H9 (cell line): ENCODE results near the gene SCNM1. TPM values are rescaled to one million over a fixed set of nuclear protein-coding genes. Genes with fewer than 3 reads are reported as not detected.

Source experiments
- DNase-seq: peaks from one replicate; pipeline ENCODE4 v3.0.0-alpha.2; 2017
- H2AFZ ChIP-seq: one replicate; pipeline ENCODE4 v1.6.1; 2013; ENCODE audit warnings: mild to moderate bottlenecking, low read length, control low read depth, moderate library complexity
- H2AK5ac ChIP-seq: 2 replicates; pipeline ENCODE4 v1.6.1; 2013; ENCODE audit warnings: low read length, control low read depth, mixed read lengths; ENCODE audit not compliant: insufficient read length
- H2BK120ac ChIP-seq: one replicate; pipeline ENCODE4 v1.6.1; 2013; ENCODE audit warnings: low read depth, mild to moderate bottlenecking, low read length, control low read depth, inconsistent platforms; ENCODE audit not compliant: poor library complexity, severe bottlenecking
- H2BK12ac ChIP-seq: 2 replicates; pipeline ENCODE4 v1.6.1; 2013; ENCODE audit warnings: low read length, control low read depth, mixed read lengths, low read depth; ENCODE audit not compliant: insufficient read length
- H2BK15ac ChIP-seq: 2 replicates; pipeline ENCODE4 v1.6.1; 2013; ENCODE audit warnings: low read depth, low read length, control low read depth
- H2BK20ac ChIP-seq: one replicate; pipeline ENCODE4 v1.6.1; 2013; ENCODE audit warnings: low read depth, mild to moderate bottlenecking, low read length, control low read depth, inconsistent platforms; ENCODE audit not compliant: poor library complexity, severe bottlenecking
- H2BK5ac ChIP-seq: 2 replicates; pipeline ENCODE4 v1.6.1; 2013; ENCODE audit warnings: low read length, control low read depth, mixed read lengths; ENCODE audit not compliant: insufficient read length
- H3K14ac ChIP-seq: 2 replicates; pipeline ENCODE4 v1.6.1; 2013; ENCODE audit warnings: low read length, control low read depth; ENCODE audit not compliant: insufficient read depth
- H3K18ac ChIP-seq: 2 replicates; pipeline ENCODE4 v1.6.1; 2013; ENCODE audit warnings: low read depth, mild to moderate bottlenecking, mixed read lengths, low read length, control low read depth; ENCODE audit not compliant: insufficient read length
- H3K23ac ChIP-seq: 2 replicates; pipeline ENCODE4 v1.6.1; 2013; ENCODE audit warnings: low read length, control low read depth, mixed read lengths, low read depth; ENCODE audit not compliant: insufficient read length
- H3K23me2 ChIP-seq: 2 replicates; pipeline ENCODE4 v1.6.1; 2013; ENCODE audit warnings: low read depth, mild to moderate bottlenecking, mixed read lengths, low read length, control low read depth; ENCODE audit not compliant: insufficient read length, poor library complexity, severe bottlenecking
- H3K27ac ChIP-seq: 2 replicates; pipeline ENCODE4 v1.5.1; 2013; ENCODE audit warnings: low read length, control low read depth, mixed read lengths, low read depth; ENCODE audit not compliant: insufficient read length
- H3K27me3 ChIP-seq: 2 replicates; pipeline ENCODE4 v1.6.1; 2013; ENCODE audit warnings: low read length, control low read depth, inconsistent platforms; ENCODE audit not compliant: insufficient read depth
- H3K4ac ChIP-seq: 2 replicates; pipeline ENCODE4 v1.6.1; 2013; ENCODE audit warnings: low read depth, mild to moderate bottlenecking, control low read depth, inconsistent platforms, low read length, moderate library complexity
- H3K4me1 ChIP-seq: 2 replicates; pipeline ENCODE4 v1.6.1; 2013; ENCODE audit warnings: low read length, control low read depth, inconsistent platforms; ENCODE audit not compliant: insufficient read depth
- H3K4me2 ChIP-seq: 2 replicates; pipeline ENCODE4 v1.6.1; 2013; ENCODE audit warnings: low read length, control low read depth, mixed read lengths; ENCODE audit not compliant: insufficient read length, insufficient read depth
- H3K56ac ChIP-seq: 2 replicates; pipeline ENCODE4 v1.6.1; 2013; ENCODE audit warnings: low read depth, mild to moderate bottlenecking, mixed read lengths, low read length, control low read depth; ENCODE audit not compliant: insufficient read length
- H3K79me1 ChIP-seq: 2 replicates; pipeline ENCODE4 v1.6.1; 2013; ENCODE audit warnings: low read depth, mild to moderate bottlenecking, moderate library complexity, low read length, control low read depth, inconsistent platforms; ENCODE audit not compliant: insufficient read depth, poor library complexity, severe bottlenecking
- H3K79me2 ChIP-seq: 2 replicates; pipeline ENCODE4 v1.6.1; 2013; ENCODE audit warnings: low read length, control low read depth, inconsistent platforms; ENCODE audit not compliant: insufficient read depth
- H3K9ac ChIP-seq: 2 replicates; pipeline ENCODE4 v1.6.1; 2013; ENCODE audit warnings: low read length, control low read depth, mixed read lengths; ENCODE audit not compliant: insufficient read length; ENCODE audit errors: extremely low read depth
- H3K9me3 ChIP-seq: one replicate; pipeline ENCODE4 v1.6.1; 2013; ENCODE audit warnings: low read depth, low read length, inconsistent platforms; ENCODE audit not compliant: control insufficient read depth
- H3T11ph ChIP-seq: one replicate; pipeline ENCODE4 v1.6.1; 2013; ENCODE audit warnings: mild to moderate bottlenecking, low read length, control low read depth, inconsistent platforms
- H4K20me1 ChIP-seq: one replicate; pipeline ENCODE4 v1.6.1; 2013; ENCODE audit not compliant: control insufficient read depth, insufficient read length, insufficient read depth
- H4K5ac ChIP-seq: 2 replicates; pipeline ENCODE4 v1.6.1; 2013; ENCODE audit warnings: low read depth, mild to moderate bottlenecking, mixed read lengths, low read length, control low read depth; ENCODE audit not compliant: insufficient read length
- H4K8ac ChIP-seq: replicated peaks from 2 replicates; pipeline ENCODE4 v1.6.1; 2013; ENCODE audit warnings: low read length, control low read depth, mixed read lengths, low read depth; ENCODE audit not compliant: insufficient read length
- H4K91ac ChIP-seq: 2 replicates; pipeline ENCODE4 v1.6.1; 2013; ENCODE audit warnings: low read depth, mild to moderate bottlenecking, moderate library complexity, mixed read lengths, low read length, control low read depth; ENCODE audit not compliant: insufficient read length
- H3K27ac Mint-ChIP-seq, 3 experiments: 2 replicates in 2 of 3; 3 replicates in 1 of 3; pipeline ENCODE4 v1.8.0; 2020 to 2021; ENCODE audit warnings: mixed read lengths in 3 of 3, mild to moderate bottlenecking in 1 of 3, moderate library complexity in 1 of 3
- H3K27me3 Mint-ChIP-seq: 2 replicates; pipeline ENCODE4 v1.8.0; 2021; ENCODE audit warnings: low read depth, mild to moderate bottlenecking, moderate library complexity, mixed read lengths
- H3K36me3 Mint-ChIP-seq, 3 experiments: 2 replicates in 2 of 3; 3 replicates in 1 of 3; pipeline ENCODE4 v1.8.0; 2020 to 2021; ENCODE audit warnings: low read depth in 3 of 3, mixed read lengths in 3 of 3; ENCODE audit not compliant: insufficient read depth in 1 of 3
- H3K4me1 Mint-ChIP-seq, 2 experiments: 2 replicates each; pipeline ENCODE4 v1.8.0; 2020; ENCODE audit warnings: mixed read lengths in 2 of 2
- H3K4me3 Mint-ChIP-seq, 2 experiments: 2 replicates in 1 of 2; 3 replicates in 1 of 2; pipeline ENCODE4 v1.8.0; 2020 to 2021; ENCODE audit warnings: mild to moderate bottlenecking in 2 of 2, mixed read lengths in 2 of 2, moderate library complexity in 1 of 2
- H3K9me3 Mint-ChIP-seq, 2 experiments: 2 replicates in 1 of 2; 3 replicates in 1 of 2; pipeline ENCODE4 v1.8.0; 2020; ENCODE audit warnings: mild to moderate bottlenecking in 2 of 2, mixed read lengths in 2 of 2, moderate library complexity in 1 of 2
- WGBS: extraction: QIAGEN DNeasy Blood & Tissue Kit; methylation state at CpG from one replicate; pipeline ENCODE4 v1.1.7; 2013; ENCODE audit warnings: missing lambda C conversion rate, low lambda C conversion rate, mixed read lengths; ENCODE audit not compliant: insufficient read length; ENCODE audit errors: extremely low coverage; 5-methylcytosine and 5-hydroxymethylcytosine counted together
- total RNA-seq: library from RNA; stranded (reverse); gene quantifications from 2 replicates; pipeline ENCODE4 v1.2.1, GENCODE V29; 2021
- TF ChIP-seq, protein P1 (sequence below): fragments of 200-600 bp; sonication (generic); conservative IDR thresholded peaks from 3 replicates; pipeline ENCODE4 v1.8.0; 2021; ENCODE audit warnings: antibody characterized with exemption, mild to moderate bottlenecking

SCNM1 gene
- total RNA-seq, 1 experiment from 2014 or later: 60.5 TPM

DNA sequence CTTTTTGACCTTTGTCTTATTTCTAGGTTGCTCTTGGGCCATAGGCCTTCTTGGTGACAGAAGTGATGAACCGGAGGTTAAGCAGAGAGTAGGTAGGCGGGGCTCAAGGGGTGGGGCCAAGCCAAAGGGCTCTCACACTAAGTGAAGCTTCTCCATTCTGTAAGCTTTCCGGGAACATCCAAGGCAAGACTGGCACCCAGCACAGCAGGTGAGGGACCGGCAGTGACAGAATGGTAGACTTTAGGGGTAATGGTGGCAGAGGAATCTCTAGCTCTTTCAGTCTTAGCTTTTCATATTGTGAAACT is 9.5 kb upstream of the SCNM1 start, which contains the start of gene TNFAIP8L2:
TNFAIP8L2 (plus strand) TSS at position 135 of the 305 bp plus-strand sequence. CDS start 2,049 bp downstream, outside the sequence.
- H3K9me3 ChIP-seq: no peaks in the 10 kb centered on the region
- H3K23ac ChIP-seq: no peak within 1 kb of the TSS
- no CpG with 5 or more reads among the region's 4 CpGs for WGBS
- H3K9me3 Mint-ChIP-seq: no peaks in the 10 kb centered on the region; a peak in 1 of 5 replicates
- no peaks in the 10 kb centered on the region for H3K79me2 ChIP-seq
- H4K91ac ChIP-seq: no peak within 1 kb of the TSS
- H3K27ac Mint-ChIP-seq: peak within 1 kb of the TSS in 1 of 3 experiments; percentile 4; a peak in 1 of 7 replicates
- H2BK15ac ChIP-seq: no peak within 1 kb of the TSS
- no peak within 1 kb of the TSS for H2BK12ac ChIP-seq
- no peak within 1 kb of the TSS for H3K14ac ChIP-seq
- H2AK5ac ChIP-seq: no peak within 1 kb of the TSS
- peaks cover 9 to 10% of the 10 kb centered on the region in 2 experiments; a peak in 3 of 4 replicates for H3K4me1 Mint-ChIP-seq
- H4K5ac ChIP-seq: no peak within 1 kb of the TSS
- peak; percentile 54 for DNase-seq
- H2AFZ ChIP-seq: no peak within 1 kb of the TSS
- H3K36me3 Mint-ChIP-seq: peaks cover 1 to 24% (median 16%) of the 10 kb centered on the region in 3 experiments; a peak in 6 of 7 replicates
- H4K20me1 ChIP-seq: no peaks in the 10 kb centered on the region
- TF ChIP-seq, protein P1, sequence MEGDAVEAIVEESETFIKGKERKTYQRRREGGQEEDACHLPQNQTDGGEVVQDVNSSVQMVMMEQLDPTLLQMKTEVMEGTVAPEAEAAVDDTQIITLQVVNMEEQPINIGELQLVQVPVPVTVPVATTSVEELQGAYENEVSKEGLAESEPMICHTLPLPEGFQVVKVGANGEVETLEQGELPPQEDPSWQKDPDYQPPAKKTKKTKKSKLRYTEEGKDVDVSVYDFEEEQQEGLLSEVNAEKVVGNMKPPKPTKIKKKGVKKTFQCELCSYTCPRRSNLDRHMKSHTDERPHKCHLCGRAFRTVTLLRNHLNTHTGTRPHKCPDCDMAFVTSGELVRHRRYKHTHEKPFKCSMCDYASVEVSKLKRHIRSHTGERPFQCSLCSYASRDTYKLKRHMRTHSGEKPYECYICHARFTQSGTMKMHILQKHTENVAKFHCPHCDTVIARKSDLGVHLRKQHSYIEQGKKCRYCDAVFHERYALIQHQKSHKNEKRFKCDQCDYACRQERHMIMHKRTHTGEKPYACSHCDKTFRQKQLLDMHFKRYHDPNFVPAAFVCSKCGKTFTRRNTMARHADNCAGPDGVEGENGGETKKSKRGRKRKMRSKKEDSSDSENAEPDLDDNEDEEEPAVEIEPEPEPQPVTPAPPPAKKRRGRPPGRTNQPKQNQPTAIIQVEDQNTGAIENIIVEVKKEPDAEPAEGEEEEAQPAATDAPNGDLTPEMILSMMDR: no peak
- no peak within 1 kb of the TSS for H3K4ac ChIP-seq
- no peaks in the 10 kb centered on the region for H3K27me3 ChIP-seq
- no peak within 1 kb of the TSS for H3T11ph ChIP-seq
- H3K23me2 ChIP-seq: no peaks in the 10 kb centered on the region
- H3K27me3 Mint-ChIP-seq: no peaks in the 10 kb centered on the region
- H4K8ac ChIP-seq: no peak within 1 kb of the TSS
- H3K18ac ChIP-seq: no peak within 1 kb of the TSS
- H3K27ac ChIP-seq: no peak within 1 kb of the TSS
- H3K4me2 ChIP-seq: no peak within 1 kb of the TSS
- H3K56ac ChIP-seq: no peak within 1 kb of the TSS
- no peak within 1 kb of the TSS for H3K4me3 Mint-ChIP-seq
- no peak within 1 kb of the TSS for H2BK20ac ChIP-seq
- H3K4me1 ChIP-seq: no peaks in the 10 kb centered on the region
- no peak within 1 kb of the TSS for H3K9ac ChIP-seq
- no peak within 1 kb of the TSS for H2BK120ac ChIP-seq
- H2BK5ac ChIP-seq: no peak within 1 kb of the TSS
- H3K79me1 ChIP-seq: no peaks in the 10 kb centered on the region
